ENCODE measurements around the gene KCNA1.

- no peak for TF ChIP-seq CTCF (IDR thresholded peaks at IDR 0.05; ENCODE audit: insufficient read depth, low read length)
- no peak for TF ChIP-seq REST (IDR thresholded peaks at IDR 0.05; ENCODE audit: insufficient replicate concordance, low read depth)
- no peak for TF ChIP-seq POLR2AphosphoS5 (IDR thresholded peaks at IDR 0.05; ENCODE audit: low read depth)
- no peak for TF ChIP-seq GABPA (IDR thresholded peaks at IDR 0.05; ENCODE audit: low read depth)
Measured at GRCh38 chr12:4905316-4905715, 4.4 kb upstream of the KCNA1 start.

Data from HL-60 (cell line).